ENCODE results near the gene CLDND1. TPM values are rescaled to one million over a fixed set of nuclear protein-coding genes. Genes with fewer than 3 reads are reported as not detected.

The CLDND1 gene
- 118 TPM for total RNA-seq (ENCODE audit: unreplicated experiment)
- long read RNA-seq, transcript CLDND1-201 (5 exons, 2,161 nt) = major isoform, 22 of 37 reads
- long read RNA-seq, partial matches to known transcripts = 3 of 37 reads
- long read RNA-seq, other reads (novel, unspliced or antisense) = 8 of 37 reads

DNA sequence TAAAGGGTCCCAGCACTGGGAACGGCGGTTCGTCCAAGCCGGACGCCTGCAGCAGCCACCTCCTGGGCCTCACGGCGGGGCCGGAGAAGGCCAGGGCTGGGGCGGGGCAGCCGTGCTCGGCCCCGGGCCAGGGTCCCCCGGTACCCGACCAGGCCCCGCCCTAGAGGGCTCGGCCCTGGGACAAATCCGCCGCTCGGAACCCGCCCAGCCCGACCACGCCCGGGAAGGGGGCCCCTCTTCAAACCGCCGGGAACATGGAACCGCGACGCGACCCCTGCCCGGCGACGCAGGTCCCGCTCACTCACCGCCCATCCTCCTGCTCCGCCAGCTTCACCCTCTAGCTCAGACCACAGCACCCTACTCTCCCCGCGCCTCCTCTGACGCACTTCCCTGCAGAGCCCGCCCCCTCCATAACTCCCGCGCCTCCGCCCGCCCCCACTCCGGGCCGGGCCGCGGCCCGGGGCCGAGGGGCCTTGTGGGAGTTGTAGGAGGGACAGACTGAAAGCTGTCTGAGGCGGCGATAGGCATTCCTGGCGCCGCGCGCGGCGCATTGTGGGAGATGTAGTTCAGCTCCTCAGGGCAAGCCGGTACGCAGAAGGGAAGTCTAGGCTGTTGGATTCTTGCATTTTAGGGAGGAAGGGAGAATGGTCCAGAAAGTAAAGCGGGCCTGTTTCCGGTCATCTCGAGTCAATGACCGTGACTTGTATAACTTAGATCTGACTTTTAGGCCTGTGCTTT lies at the start of gene CLDND1:
Gene CLDND1, minus strand, starts transcription at position 359 of the 738 bp plus-strand sequence. CDS start 1,478 bp downstream, outside the sequence.
- peak within 1 kb of the TSS; percentile 99 for H3K4me3 Mint-ChIP-seq (ENCODE audit: unreplicated experiment)
- peaks cover 17% of the 10 kb centered on the region for H3K36me3 Mint-ChIP-seq (ENCODE audit: low read depth, unreplicated experiment)
- TF ChIP-seq, protein P1, sequence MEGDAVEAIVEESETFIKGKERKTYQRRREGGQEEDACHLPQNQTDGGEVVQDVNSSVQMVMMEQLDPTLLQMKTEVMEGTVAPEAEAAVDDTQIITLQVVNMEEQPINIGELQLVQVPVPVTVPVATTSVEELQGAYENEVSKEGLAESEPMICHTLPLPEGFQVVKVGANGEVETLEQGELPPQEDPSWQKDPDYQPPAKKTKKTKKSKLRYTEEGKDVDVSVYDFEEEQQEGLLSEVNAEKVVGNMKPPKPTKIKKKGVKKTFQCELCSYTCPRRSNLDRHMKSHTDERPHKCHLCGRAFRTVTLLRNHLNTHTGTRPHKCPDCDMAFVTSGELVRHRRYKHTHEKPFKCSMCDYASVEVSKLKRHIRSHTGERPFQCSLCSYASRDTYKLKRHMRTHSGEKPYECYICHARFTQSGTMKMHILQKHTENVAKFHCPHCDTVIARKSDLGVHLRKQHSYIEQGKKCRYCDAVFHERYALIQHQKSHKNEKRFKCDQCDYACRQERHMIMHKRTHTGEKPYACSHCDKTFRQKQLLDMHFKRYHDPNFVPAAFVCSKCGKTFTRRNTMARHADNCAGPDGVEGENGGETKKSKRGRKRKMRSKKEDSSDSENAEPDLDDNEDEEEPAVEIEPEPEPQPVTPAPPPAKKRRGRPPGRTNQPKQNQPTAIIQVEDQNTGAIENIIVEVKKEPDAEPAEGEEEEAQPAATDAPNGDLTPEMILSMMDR (IDR thresholded peaks at IDR 0.05; ENCODE audit: unreplicated experiment) = no peak
- H3K4me1 Mint-ChIP-seq (ENCODE audit: unreplicated experiment) = peaks cover 10% of the 10 kb centered on the region
- H3K9me3 Mint-ChIP-seq (ENCODE audit: unreplicated experiment) = no peaks in the 10 kb centered on the region
- DNase-seq (ENCODE audit: low spot score) = peak; percentile 95
- peak within 1 kb of the TSS; percentile 96 for H3K27ac Mint-ChIP-seq (ENCODE audit: unreplicated experiment)
- peaks cover 4% of the 10 kb centered on the region for H3K27me3 Mint-ChIP-seq (ENCODE audit: unreplicated experiment)

DNA sequence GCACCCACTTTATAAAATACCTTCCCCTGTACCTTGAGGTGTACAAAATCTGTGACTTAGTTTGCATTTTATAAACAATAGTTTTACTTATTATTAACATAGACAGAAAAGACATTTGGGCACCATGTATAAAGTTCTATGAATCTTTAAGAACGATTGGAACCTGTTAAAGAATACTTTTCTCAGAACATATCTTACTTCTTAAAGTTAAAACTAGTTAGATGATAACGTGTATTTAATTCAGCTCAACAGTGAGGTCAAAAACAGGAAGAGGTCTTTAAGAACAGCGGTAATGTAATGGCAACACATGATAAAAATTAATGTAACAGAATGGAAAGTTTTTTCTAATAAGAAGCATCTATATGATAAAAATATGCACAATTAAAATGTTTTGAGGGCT lies 45.7 kb upstream of the CLDND1 start:
- no peak overlapping the region for H3K4me3 Mint-ChIP-seq (ENCODE audit: unreplicated experiment)
- TF ChIP-seq, protein P1 (IDR thresholded peaks at IDR 0.05; ENCODE audit: unreplicated experiment) = no peak
- no peaks in the 10 kb centered on the region for H3K9me3 Mint-ChIP-seq (ENCODE audit: unreplicated experiment)

DNA sequence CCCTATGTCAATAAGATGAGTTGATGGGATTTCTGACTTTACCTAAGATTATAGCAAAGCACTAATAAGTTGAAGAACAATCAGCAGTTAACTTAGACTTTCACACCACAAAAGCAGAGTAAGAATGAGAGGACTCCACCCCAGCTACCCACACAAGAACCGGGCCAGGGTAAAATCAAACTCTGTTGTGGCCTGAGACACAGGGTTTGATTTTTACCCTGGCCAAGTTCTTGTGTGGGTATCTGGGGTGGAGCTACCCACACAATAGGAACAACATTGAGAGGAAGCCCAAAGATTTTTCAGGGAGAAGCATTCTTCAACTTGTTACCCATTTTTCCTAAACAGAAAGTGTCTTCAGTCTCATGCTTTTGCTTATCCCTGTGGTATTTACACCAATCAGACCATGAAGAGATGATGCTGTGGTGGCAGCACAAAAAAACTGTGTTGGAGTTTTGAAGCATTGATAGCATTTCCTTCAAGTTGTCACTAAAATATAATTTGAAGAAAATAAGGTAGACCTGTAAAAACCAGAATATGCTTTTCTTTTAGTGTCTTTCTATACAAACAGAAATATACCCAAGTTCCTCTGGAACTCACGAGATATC lies 45.1 kb upstream of the CLDND1 start:
- H3K36me3 Mint-ChIP-seq (ENCODE audit: low read depth, unreplicated experiment) = no peaks in the 10 kb centered on the region
- H3K27ac Mint-ChIP-seq (ENCODE audit: unreplicated experiment) = no peak overlapping the region
- H3K9me3 Mint-ChIP-seq (ENCODE audit: unreplicated experiment) = no peaks in the 10 kb centered on the region
- TF ChIP-seq, protein P1 (IDR thresholded peaks at IDR 0.05; ENCODE audit: unreplicated experiment) = no peak
- no peaks in the 10 kb centered on the region for H3K27me3 Mint-ChIP-seq (ENCODE audit: unreplicated experiment)
- H3K4me3 Mint-ChIP-seq (ENCODE audit: unreplicated experiment) = no peak overlapping the region
- H3K4me1 Mint-ChIP-seq (ENCODE audit: unreplicated experiment) = no peaks in the 10 kb centered on the region
- no peak for DNase-seq (ENCODE audit: low spot score)

More for the DNA sequence above, 45.7 kb upstream of the CLDND1 start:
- no peaks in the 10 kb centered on the region for H3K27me3 Mint-ChIP-seq (ENCODE audit: unreplicated experiment)
- peaks cover 2% of the 10 kb centered on the region for H3K4me1 Mint-ChIP-seq (ENCODE audit: unreplicated experiment)
- no peak for DNase-seq (ENCODE audit: low spot score)
- H3K27ac Mint-ChIP-seq (ENCODE audit: unreplicated experiment) = no peak overlapping the region
- H3K36me3 Mint-ChIP-seq (ENCODE audit: low read depth, unreplicated experiment) = no peaks in the 10 kb centered on the region

DNA sequence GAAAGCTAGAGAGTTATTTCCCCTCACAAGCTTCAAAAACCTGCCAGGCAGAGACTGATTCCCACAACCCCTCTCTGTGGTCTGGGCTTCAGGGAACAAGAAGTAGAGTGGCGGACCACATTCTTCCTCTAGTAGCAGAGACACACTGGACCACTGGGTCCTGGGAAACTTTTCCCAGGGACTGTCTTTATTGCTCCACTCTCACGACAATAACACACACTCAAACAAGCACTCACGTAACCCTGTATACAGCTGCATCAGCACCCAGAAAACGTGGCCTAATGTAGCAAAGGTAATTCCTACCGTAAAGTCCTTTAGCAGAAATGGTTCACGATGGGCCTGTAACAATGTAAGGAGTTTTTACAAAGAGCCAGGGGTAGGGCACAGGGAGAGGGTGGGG lies 43.1 kb upstream of the CLDND1 start:
- TF ChIP-seq, protein P1 (IDR thresholded peaks at IDR 0.05; ENCODE audit: unreplicated experiment) = no peak
- H3K36me3 Mint-ChIP-seq (ENCODE audit: low read depth, unreplicated experiment) = no peaks in the 10 kb centered on the region
- no peak overlapping the region for H3K27ac Mint-ChIP-seq (ENCODE audit: unreplicated experiment)
- H3K4me3 Mint-ChIP-seq (ENCODE audit: unreplicated experiment) = no peak overlapping the region
- H3K9me3 Mint-ChIP-seq (ENCODE audit: unreplicated experiment) = no peaks in the 10 kb centered on the region
- DNase-seq (ENCODE audit: low spot score) = no peak
- no peaks in the 10 kb centered on the region for H3K27me3 Mint-ChIP-seq (ENCODE audit: unreplicated experiment)
- H3K4me1 Mint-ChIP-seq (ENCODE audit: unreplicated experiment) = no peaks in the 10 kb centered on the region

DNA sequence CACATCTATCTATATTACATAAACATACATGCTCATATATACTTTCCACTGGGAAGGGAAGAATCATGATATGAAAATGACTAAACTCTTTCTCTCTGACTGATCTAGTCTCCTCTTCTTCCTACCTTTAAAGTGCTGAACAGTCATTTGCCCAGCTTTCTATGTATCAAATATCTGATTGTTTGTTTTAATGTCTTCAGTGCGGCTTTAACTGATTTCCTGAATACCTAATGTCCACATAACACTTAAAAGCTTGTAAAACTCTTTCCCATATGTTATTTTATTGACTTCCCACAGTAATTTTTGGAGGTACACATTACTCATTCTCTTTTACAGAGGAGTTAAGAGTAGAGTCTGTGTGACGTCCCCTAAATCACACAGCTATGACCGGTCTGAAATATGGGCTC lies 42.5 kb upstream of the CLDND1 start:
- H3K9me3 Mint-ChIP-seq (ENCODE audit: unreplicated experiment) = no peaks in the 10 kb centered on the region
- no peaks in the 10 kb centered on the region for H3K4me1 Mint-ChIP-seq (ENCODE audit: unreplicated experiment)
- no peak overlapping the region for H3K4me3 Mint-ChIP-seq (ENCODE audit: unreplicated experiment)
- no peaks in the 10 kb centered on the region for H3K36me3 Mint-ChIP-seq (ENCODE audit: low read depth, unreplicated experiment)
- no peaks in the 10 kb centered on the region for H3K27me3 Mint-ChIP-seq (ENCODE audit: unreplicated experiment)
- no peak overlapping the region for H3K27ac Mint-ChIP-seq (ENCODE audit: unreplicated experiment)
- TF ChIP-seq, protein P1 (IDR thresholded peaks at IDR 0.05; ENCODE audit: unreplicated experiment) = no peak
- DNase-seq (ENCODE audit: low spot score) = no peak
